HG03442 (cell line): Measurements from ENCODE around the gene CDK11B.
A peak's percentile ranks its signal among the peaks of the same experiment; 100 is the strongest.

Experiments used
- ATAC-seq: cut with Tn5 transposase; IDR thresholded peaks from one replicate; pipeline ENCODE4 v1.9.1; 2021; ENCODE audit warnings: mild to moderate bottlenecking, moderate library complexity; ENCODE audit not compliant: unreplicated experiment

CDK11B gene

DNA sequence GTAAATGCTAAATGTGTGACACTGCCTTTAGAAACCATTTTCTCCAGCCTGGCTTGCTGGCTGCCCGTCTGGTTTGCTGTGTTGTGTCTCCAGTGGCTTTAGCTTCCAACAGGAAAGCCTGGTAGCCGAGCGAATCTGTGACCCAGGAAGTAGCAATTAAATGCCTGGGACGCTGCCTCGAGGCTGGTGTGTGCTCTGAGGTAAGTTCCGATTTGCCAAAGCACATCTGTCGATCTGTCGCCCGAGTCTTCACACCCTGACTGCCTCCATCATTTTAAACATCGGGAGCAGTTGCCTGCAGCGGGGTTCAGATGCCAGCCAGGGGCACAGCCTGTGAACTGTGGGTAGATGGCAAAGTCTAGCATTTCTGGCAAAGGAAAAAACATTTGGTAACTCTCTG is 41.3 kb downstream of the CDK11B start:
- no peak for ATAC-seq

DNA sequence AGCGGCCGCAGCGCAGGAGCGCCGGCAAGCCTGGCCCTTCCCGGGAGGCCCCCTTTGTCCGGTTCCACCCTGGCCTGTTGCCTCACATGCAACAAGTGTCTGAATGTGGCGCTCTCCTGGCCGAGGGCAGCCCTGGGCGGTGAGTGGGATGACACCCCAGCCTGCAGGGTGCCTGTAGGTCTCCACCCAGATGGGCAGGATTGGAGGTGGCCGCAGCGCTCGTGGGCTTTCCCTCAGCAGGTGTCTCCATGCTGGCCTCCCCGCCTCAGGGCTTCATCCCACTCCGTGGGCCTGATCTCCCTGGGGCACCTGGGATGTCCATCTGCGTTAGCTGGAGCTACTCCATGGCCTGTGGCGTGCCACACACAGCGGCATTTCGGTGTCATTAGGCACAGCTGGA is 42.0 kb downstream of the CDK11B start:
- no peak for ATAC-seq

DNA sequence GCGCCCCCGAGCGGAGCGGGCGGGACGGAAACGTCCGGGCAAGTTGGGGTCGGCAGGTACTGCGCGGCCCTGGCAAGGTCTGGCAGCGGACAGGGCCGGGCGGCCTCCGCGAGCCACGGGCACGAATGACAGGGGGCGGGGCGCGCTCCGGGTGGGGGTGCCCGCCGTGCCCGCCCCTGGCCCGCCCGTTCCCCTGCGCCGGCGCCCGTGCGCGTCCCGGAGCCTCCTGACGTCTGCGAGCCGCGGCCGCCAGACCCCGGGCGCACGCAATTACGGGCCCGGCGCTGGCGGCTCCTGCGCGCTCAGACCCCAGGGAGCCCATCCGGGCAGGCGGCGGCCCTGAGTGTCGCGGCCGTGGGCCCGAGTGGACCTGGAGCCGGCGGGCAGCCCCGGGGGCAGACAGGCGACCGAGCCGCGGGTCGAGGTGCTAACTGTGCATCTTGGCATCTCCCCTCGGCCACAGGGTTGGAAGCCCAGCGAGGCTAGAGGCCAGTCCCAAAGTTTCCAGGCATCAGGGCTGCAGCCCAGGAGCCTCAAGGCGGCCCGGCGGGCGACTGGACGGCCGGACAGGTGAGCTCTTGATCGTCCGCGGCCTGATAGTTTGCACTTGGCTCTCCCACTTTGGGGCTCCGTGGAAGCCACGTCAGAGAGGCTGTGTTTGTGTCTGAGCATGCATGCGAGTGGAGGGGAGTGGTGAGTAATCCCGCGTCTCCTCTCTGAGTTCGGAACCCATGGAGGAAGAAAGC is 42.6 kb downstream of the CDK11B start:
- ATAC-seq: peak; percentile 2

DNA sequence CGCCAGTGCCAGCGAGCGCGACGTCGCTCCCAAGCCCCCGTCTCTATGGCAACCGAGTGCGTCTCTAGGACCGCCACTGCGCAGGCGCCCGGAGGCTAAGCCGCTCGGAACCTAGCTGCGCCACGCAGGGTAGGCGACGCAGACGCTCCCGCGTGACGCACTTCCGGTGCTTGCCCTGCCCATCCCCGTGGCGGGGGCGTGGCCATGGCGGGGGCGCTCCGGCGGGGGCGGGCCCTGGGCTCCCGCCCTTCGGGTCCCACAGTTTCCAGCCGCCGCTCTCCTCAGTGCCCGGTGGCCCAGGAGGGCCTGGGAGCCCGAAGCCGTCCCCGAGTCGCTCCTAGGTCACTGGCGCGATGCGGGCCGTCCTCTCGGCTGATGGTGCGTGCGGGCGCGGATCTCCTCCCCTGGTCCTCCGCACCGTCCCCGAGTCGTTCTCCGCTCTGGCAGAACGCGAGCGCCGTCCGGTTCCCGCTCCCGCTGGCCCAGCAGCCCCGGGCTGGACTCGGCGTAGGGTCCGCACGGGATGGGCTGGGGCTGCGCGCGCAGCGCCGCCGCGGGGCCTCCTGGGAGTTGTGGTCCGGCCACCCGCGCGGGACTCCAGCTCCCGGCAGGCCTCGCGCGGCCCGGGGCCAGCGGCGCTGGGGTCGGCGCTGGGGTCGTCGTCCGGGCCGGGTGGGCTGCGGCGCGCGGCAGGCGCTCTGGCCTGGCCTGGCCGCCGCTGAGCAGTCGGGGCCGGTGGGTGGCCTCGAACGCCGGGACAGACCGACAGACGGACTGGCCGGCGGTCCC is 43.4 kb downstream of the CDK11B start, which contains the start of gene MIB2:
Gene MIB2, plus strand, starts transcription at position 245 of the 789 bp plus-strand sequence. CDS start 7,953 bp downstream, outside the sequence.
- ATAC-seq: peak; percentile 76

DNA sequence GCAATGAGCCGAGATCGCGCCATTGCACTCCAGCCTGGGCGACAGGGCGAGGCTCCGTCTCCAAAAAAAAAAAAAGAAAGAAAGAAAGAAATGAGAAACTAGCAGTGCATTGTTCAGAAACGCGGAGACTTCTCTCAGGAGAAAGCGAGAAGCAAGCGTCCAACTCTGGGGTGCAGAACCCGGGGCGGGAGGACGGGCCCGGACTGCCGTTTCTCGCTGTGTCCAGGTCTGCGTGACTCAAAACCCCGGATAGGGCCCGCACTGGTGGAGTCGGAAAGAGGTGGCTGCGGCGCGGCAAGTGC is 43.9 kb downstream of the CDK11B start:
- ATAC-seq: no peak

DNA sequence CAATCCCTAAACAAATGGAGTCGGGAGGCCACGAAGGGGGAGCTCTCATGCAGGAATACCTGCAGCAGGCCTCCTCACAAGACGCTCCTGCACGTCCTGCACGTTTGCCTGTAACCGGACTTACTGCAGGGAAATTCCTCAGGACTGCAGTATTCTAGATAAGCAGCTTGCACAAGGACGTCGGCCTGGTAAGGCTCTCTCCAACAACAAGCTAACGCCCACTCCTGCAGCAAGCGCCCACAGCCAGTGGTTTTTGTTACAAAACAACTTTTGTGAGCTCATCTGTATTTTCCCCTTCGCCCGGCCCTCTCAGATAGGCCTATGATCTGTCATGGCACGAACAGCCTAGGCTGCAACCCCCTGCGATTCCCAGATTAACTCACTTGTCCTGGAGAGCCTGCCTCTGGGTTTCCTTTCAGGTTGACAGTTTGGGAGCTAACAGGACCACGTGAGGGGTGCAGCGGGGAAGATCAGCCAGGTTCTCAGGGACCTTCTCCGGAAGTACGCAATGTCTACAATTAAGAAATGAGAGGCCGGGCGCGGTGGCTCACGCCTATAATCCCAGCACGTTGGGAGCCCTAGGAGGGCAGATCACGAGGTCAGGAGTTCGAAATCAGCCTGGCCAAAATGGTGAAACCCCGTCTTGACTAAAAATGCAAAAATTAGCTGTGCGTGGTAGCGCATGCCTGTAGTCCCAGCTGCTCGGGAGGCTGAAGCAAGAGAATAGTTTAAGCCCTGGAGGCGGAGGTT is 44.4 kb downstream of the CDK11B start:
- ATAC-seq: no peak

DNA sequence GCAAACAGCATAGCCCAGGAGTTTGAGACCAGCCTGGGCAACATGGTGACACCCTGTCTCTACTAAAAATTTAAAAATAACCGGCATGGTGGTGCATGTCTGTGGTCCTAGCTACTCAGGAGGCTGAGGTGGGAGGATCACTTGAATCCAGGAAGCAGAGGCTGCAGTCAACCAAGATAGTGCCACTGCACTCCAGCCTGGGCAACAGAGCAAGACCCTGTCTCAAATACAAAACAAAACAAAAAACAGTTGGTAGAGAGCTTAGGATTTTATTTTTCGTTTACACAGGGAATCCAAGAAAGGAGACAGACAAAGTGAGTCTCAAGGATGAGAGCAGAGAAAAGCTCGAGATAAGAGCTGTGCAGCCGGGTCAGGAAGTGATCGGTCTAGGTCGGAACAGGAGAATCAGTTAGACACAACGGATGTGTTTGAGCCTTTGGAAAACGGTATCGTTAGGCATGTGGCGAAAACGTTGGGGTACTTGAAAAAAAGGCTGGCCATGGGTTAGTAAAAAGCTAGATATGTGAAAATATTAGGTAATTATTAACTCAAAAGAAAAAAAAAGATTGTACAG is 45.2 kb downstream of the CDK11B start:
- no peak for ATAC-seq

DNA sequence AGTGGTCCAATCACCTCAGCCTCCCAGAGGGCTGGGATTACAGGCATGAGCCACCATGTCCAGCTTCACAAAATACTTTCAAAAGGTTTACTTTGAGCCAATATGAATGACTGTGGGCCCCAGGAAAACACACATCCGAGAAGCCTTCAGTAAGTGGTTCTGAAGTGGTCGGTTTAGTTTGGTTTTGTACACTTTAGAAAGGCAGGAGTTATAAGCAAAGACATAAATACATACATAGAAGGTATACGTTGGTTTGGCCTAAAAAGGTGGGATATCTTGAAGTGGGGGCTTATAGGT is 46.8 kb downstream of the CDK11B start:
- ATAC-seq: no peak

DNA sequence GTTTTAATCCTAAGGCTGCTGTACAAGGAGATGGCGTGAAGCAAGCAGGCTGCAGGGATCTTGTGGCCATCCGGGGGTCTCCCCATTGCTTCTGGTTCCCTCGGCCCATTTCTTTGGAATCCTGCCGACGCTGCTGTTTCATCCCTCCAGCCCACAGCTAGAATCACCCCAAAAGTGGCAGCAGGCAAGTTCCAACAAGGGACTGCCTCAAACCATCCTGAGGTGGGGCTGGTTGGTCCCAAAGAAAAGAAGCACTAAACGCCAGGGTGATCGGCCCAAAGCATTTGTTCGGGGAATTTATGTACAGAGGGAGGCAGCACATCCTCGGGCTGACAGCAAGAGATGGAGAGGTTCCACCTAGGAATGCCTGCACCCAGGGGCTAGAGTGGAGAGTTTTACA is 48.0 kb downstream of the CDK11B start:
- ATAC-seq: no peak

DNA sequence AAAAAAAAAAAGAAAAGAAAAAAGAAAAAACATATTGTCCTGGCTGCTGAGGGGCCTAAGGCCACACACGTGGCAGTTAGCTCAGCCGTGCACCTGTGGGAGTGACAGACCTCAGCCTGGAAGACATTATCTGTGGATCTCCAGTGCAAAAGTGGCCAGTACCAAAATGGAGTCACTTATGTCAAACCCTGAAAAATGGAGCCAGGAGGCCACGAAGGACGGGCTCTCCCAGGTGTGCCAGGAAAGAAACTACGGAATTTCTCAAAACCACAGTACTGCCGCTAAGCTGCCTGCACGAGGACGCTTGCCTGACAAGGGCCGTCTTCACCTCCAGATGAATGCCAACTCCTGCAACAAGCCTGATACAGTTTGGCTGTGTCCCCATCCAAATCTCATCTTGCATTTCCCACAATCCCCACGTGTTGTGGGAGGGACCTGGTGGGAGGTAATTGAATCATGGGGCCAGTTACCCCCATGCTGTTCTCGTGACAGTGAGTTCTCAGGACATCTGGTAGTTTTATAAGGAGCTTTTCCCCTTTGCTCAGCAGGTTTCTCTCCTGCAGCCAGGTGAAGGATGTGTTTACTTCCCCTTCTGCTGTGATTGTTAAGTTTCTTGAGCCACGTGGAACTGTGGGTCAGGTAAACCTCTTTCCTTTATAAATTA is 48.9 kb downstream of the CDK11B start:
- no peak for ATAC-seq

DNA sequence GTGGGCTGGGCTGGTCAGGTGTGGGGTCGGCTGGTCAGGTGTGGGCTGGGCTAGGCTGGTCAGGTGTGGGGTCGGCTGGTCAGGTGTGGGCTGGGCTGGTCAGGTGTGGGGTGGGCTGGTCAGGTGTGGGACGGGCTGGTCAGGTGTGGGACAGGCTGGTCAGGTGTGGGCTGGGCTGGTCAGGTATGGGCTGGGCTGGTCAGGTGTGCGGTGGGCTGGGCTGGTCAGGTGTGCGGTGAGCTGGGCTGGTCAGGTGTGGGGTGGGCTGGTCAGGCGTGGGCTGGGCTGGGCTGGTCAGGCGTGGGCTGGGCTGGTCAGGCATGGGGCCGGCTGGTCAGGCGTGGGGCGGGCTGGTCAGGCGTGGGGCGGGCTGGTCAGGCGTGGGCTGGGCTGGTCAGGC is 52.6 kb downstream of the CDK11B start:
- ATAC-seq: no peak

DNA sequence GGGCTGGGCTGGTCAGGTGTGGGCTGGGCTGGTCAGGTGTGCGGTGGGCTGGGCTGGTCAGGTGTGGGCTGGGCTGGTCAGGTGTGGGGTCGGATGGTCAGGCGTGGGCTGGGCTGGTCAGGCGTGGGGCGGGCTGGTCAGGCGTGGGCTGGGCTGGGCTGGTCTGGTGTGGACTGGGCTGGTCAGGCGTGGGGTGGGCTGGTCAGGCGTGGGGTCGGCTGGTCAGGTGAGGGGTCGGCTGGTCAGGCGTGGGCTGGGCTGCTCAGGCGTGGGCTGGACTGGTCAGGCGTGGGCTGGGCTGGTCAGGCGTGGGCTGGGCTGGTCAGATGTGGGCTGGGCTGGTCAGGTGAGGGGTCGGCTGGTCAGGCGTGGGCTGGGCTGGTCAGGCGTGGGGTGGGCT is 53.1 kb downstream of the CDK11B start:
- ATAC-seq: no peak

DNA sequence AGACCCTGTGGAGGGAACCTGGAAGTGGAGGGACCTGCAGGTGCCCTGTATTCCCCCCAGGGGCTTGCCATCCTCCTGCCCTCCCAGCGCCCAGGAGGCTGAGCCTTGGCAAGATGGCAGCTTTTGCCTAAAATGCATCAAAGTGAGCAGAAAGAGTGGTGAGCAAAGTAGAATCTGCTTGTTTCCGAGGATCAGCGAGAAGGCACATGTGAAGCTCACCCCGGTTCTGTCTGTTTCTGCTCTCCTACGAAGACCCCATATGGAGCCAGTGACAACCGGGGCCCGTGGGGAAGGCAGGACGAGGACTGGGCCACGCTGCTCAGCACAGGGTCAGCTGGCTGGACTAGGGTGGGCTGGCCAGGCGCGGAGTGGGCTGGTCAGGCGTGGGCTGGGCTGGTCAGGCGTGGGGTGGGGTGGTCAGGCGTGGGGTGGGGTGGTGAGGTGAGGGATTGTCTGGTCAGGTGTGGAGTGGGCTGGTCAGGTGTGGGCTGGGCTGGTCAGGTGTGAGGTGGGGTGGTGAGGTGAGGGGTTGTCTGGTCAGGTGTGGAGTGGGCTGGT is 53.7 kb downstream of the CDK11B start:
- ATAC-seq: no peak

DNA sequence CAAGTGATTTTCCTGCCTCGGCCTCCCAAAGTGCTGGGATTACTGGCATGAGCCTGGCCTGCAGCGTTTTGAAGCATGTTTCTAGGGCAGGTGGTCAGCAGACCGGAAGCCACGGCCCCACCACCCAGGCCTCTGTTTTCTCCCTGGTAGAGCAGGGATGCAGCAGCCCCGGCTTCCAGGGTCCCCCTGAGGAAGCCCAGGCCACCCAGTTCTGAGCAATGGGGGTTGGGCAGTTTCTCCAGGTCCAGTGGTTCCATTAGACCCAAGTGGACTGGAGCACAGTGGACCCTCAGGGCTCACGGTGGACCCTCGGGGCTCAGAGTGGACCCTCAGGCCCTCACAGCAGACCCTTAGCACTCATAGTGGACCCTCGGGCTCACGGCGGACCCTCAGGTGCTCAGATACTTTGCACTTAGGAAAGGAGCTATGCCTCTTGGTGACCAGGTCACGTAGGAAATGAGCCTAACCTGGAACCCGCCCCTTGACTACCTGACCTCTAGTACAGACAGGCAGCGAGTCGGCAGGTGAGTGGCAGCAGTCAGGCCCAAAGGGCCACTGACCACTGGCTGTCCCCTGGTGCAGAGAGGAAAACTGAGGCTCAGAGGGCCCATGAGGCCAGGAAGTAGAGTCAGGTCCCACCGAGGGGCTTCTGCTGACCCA is 54.3 kb downstream of the CDK11B start:
- no peak for ATAC-seq

DNA sequence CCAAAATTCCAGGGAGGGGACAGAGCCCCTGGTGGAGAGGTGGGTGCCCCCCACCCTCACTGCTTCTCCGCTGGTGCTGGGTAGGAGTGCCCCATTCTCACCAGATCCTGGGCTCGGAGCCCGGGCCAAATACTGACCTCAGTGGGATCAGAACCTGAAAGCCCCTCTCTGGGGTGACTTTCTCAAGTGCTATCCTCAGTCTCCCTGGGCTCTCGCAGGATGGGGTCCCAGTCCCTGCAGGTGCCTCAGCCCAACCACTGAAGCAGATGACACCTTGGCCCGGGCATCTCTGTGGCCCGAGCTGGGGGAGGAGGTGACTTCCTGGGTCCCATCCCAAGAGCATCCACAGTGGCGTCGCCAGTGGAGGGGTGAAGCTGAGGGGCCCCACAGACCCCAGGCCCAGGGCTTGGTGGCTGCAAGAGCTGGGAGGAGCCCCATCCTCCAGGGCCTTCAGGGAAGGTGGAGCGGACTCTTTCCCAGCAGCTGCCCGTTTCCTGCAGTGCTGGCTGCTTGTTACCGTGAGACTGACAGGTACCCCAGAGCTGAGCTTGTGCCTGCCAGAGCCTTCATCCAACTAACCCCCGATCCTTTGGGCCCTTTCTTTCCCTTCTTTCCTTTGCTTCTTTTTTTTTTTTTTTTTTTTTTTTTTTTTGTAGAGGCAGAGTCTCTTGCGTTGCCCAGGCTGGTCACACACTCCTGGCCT is 55.0 kb downstream of the CDK11B start:
- ATAC-seq: no peak

DNA sequence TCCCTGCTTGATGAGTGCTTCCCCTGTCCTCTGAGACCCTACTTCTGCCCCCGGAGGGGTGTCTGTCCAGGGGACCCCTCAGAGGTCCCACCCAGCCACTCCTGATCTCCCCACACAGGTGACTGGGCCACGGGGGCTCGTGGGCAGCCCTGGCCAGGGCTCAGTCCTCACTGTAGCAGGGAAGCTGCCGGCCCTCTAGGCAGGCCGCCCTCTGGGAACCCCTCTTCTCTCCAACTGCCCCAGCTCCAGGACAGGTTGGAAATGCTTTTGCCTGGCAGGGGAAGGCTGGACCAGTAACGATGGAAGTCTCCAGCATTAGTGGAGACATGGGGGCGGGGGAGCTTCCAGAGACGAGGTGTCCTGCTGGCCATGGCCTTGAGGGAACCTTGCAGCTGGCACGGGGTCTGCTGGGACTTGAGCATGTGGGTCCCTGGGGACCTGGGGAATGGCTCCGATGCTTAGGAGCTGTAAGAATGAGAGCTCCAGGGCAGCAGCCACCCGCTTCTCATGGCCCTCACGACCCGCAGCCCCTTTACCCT is 55.8 kb downstream of the CDK11B start:
- ATAC-seq: no peak

DNA sequence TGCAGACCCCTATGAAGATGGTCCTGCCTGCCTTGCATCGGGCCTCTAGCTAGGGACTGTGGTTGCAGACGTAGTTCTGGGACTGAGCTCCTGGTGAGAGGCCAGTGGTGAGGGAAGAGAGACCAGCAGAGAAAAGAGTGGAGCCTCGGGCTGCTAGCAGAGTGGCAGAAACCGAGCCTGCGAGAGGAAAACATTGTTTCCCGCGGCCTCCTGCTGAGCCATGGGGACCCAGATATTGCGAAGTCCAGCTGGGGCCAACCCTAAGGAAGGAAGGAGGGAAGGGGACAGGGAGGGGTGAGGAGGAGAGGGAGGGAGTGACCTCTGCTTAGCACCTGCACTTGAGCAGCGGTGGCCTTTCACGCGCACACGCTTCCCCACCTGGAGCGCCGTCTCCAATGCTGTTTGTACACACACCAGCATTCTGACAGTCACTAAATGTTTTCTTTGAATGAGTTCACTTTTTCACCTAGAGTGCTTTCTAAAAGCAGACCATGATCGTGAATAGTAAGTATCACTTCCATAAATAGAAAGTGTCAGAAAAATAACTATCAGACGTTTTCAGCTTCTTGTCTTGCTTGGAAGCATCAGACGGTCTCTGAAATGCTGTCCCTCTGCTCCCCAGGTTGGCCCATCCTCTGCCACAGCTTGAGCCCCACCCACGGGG is 56.4 kb downstream of the CDK11B start:
- ATAC-seq: no peak

DNA sequence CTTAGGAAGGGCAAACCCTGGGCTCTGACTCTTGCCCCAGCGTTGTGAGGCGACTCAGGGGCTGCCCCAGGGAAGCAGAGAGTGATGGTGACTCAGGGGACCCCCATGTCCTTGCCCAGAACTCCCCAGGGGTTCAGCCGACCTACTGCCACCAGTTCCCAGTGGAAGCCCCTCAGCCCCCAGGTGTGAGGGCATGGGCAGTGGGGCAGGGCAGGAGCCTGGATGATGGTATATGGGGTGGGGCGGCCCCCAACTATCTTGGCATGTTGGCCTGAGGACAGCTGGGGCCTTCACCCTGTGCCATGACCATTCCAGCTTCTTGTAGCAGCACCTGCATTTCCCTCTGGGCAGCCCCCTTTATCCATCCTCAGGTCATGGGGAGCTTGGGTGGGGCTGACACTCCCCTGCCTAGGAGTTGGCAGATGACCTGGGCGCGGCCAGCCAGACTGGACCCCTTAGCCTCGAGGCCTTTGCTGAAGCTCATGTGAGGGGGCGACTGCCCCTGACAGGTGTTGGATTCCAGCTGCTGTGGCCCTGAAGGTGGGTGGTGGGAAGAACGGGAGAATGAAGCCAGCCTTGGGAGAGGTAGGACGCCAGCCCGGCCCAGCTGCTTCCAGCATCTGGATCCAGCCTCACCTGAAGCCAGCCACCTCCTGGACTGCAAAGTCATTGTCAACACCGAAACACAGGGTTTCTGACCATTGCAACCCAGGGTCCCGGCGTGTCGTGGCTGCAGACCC is 57.1 kb downstream of the CDK11B start:
- ATAC-seq: no peak
